Panc1 (cell line): ENCODE data around the gene UROS. TPM values are rescaled to one million over a fixed set of nuclear protein-coding genes. Genes with fewer than 3 reads are reported as not detected.
A peak's percentile ranks its signal among the peaks of the same experiment; 100 is the strongest.

Experiments
- ATAC-seq: fragments of 200-7000 bp; cut with Tn5 transposase; 2 replicates; pipeline ENCODE4 v1.9.1; 2020; ENCODE audit warnings: mild to moderate bottlenecking, moderate library complexity
- BruUV-seq: library from RNA; stranded (reverse); fragments of 400-500 nt; replicated peaks from 2 replicates; lab custom pipeline; 2021; lab: Mats Ljungman, UMichigan
- CTCF ChIA-PET: fragments of 300-600 bp; sonication (Branson Sonifier 250); formaldehyde crosslinking; loops from one replicate; lab custom pipeline; 2022; ENCODE audit warnings: antibody characterized with exemption; lab: Charles Lee
- POLR2A ChIA-PET: fragments of 300-600 bp; sonication (Branson Sonifier 250); formaldehyde crosslinking; loops from one replicate; lab custom pipeline; 2022; ENCODE audit warnings: antibody characterized with exemption; lab: Charles Lee
- DNase-seq: peaks from one replicate; pipeline ENCODE4 v3.0.0-alpha.2; 2010; ENCODE audit warnings: low read depth, low spot score
- H3K27ac ChIP-seq: 2 replicates; pipeline ENCODE4 v1.5.1; 2011; ENCODE audit warnings: mild to moderate bottlenecking, low read length, inconsistent platforms
- H3K27me3 ChIP-seq: fragments of 200-500 bp; sonication (Bioruptor generic); 2 replicates; pipeline ENCODE4 v1.6.0; 2014; ENCODE audit warnings: low read length, inconsistent platforms; ENCODE audit not compliant: control insufficient read depth, insufficient read depth
- H3K36me3 ChIP-seq: fragments of 200-500 bp; sonication (Bioruptor generic); 2 replicates; pipeline ENCODE4 v1.5.1; 2014; ENCODE audit warnings: inconsistent platforms, mild to moderate bottlenecking, low read length, moderate library complexity; ENCODE audit not compliant: control insufficient read depth, insufficient read depth
- H3K4me1 ChIP-seq: 2 replicates; pipeline ENCODE4 v1.5.1; 2011; ENCODE audit warnings: inconsistent platforms, mild to moderate bottlenecking, low read length, moderate library complexity; ENCODE audit not compliant: control insufficient read depth, insufficient read depth
- H3K4me3 ChIP-seq, 2 experiments: 2 replicates each; pipeline ENCODE4 v1.5.1; 2011 to 2012; ENCODE audit warnings: low read depth in 2 of 2, low read length in 2 of 2, mild to moderate bottlenecking in 2 of 2, inconsistent platforms in 1 of 2, moderate library complexity in 1 of 2
- H3K9me3 ChIP-seq: fragments of 200-500 bp; sonication (Bioruptor generic); 2 replicates; pipeline ENCODE4 v1.5.1; 2014; ENCODE audit warnings: low read depth, mild to moderate bottlenecking, inconsistent platforms, low read length, moderate library complexity; ENCODE audit not compliant: control insufficient read depth, insufficient read depth
- CTCF ChIP-seq: fragments of 450-650 bp; IDR thresholded peaks from 2 replicates; pipeline ENCODE4 v1.5.1; 2017; ENCODE audit warnings: mild to moderate bottlenecking
- POLR2AphosphoS5 ChIP-seq: IDR thresholded peaks from 2 replicates; pipeline ENCODE4 v1.6.1; 2012; ENCODE audit warnings: mild to moderate bottlenecking, low read depth, low read length, moderate library complexity
- REST ChIP-seq, 2 experiments: IDR thresholded peaks; 2 replicates each; pipeline ENCODE4 v1.6.1; 2011 to 2012; ENCODE audit warnings: low read depth in 2 of 2, control low read depth in 1 of 2, low read length in 1 of 2, mild to moderate bottlenecking in 1 of 2, moderate library complexity in 1 of 2; ENCODE audit not compliant: insufficient read depth in 1 of 2
- SIN3A ChIP-seq: IDR thresholded peaks from 2 replicates; pipeline ENCODE4 v1.6.1; 2012; ENCODE audit warnings: low read depth, mild to moderate bottlenecking, low read length, moderate library complexity, borderline replicate concordance; ENCODE audit not compliant: insufficient read depth
- TCF7L2 ChIP-seq: IDR thresholded peaks from 2 replicates; pipeline ENCODE4 v1.6.1; 2011; ENCODE audit warnings: mild to moderate bottlenecking, low read depth, low read length, inconsistent platforms
- in situ Hi-C: cut with HindIII; loops from 2 replicates; pipeline ENCODE4 v1.10.0; 2016; ENCODE audit warnings: low sequenced_read_pairs, low pct_unique_long_range_greater_than_20kb
- intact Hi-C: fragments of 100-400 bp; cut with micrococcal nuclease; formaldehyde crosslinking; loops from one replicate; pipeline ENCODE4 v1.10.0; 2022; ENCODE audit not compliant: unreplicated experiment
- total RNA-seq: library from RNA; stranded (reverse); gene quantifications from one replicate; pipeline ENCODE4 v1.2.1, GENCODE V29; 2021; ENCODE audit not compliant: unreplicated experiment

Gene UROS
- total RNA-seq, 1 experiment from 2014 or later: 103 TPM

- ATAC-seq (peak; percentile 29; the same call in 1 of the 2 replicates), DNase-seq (no peak)
- H3K4me3 ChIP-seq: no peak overlapping the region
- TF ChIP-seq REST (IDR thresholded peaks at IDR 0.05; ENCODE audit: insufficient read depth in 1 of 2, low read depth in 2 of 2, low read length in 1 of 2): no peak
- TF ChIP-seq POLR2AphosphoS5: no peak
- TF ChIP-seq TCF7L2: no peak
- no peak for TF ChIP-seq CTCF
- TF ChIP-seq SIN3A: no peak
- ChIA-PET CTCF (no interaction called here), POLR2A (no interaction called here)
- intact Hi-C loops (no loop called here), in situ Hi-C loops (no loop called here)
- H3K27ac ChIP-seq: no peak overlapping the region
- BruUV-seq: no TSS peak
- H3K27me3 ChIP-seq: no peaks in the 10 kb centered on the region
- no peaks in the 10 kb centered on the region for H3K9me3 ChIP-seq
- H3K36me3 ChIP-seq: peaks cover 21% of the 10 kb centered on the region
- H3K4me1 ChIP-seq: no peaks in the 10 kb centered on the region; the same call in 1 of the 2 replicates
These were observed 22.6 kb upstream of the UROS start for GRCh38 chr10:125845617-125846016.

- TF ChIP-seq TCF7L2: no peak
- TF ChIP-seq REST (IDR thresholded peaks at IDR 0.05; ENCODE audit: insufficient read depth in 1 of 2, low read depth in 2 of 2, low read length in 1 of 2): no peak
- no peak for TF ChIP-seq POLR2AphosphoS5
- TF ChIP-seq CTCF: no peak
- TF ChIP-seq SIN3A: no peak
- no peak overlapping the region for H3K4me3 ChIP-seq
- intact Hi-C loops (no loop called here), in situ Hi-C loops (no loop called here)
- H3K27ac ChIP-seq: no peak overlapping the region
- peaks cover 26% of the 10 kb centered on the region for H3K36me3 ChIP-seq
- BruUV-seq: no TSS peak
- ATAC-seq: no peak
- no peaks in the 10 kb centered on the region; the same call in 1 of the 2 replicates for H3K4me1 ChIP-seq
- no peaks in the 10 kb centered on the region for H3K27me3 ChIP-seq
- DNase-seq: no peak
- H3K9me3 ChIP-seq: no peaks in the 10 kb centered on the region
- ChIA-PET POLR2A (no interaction called here), CTCF (no interaction called here)
These were observed 21.7 kb upstream of the UROS start for GRCh38 chr10:125844751-125845221.
